Heart left ventricle (tissue), 16 donors: ENCODE results near the gene ANO2. TPM values are rescaled to one million over a fixed set of nuclear protein-coding genes. Genes with fewer than 3 reads are reported as not detected.

Source experiments
- ATAC-seq, 4 donors: fragments of 200-7000 bp; cut with Tn5 transposase; one replicate each; pipeline ENCODE4 v1.9.1; 2020 to 2022; ENCODE audit warnings: moderate library complexity in 4 of 4, mild to moderate bottlenecking in 3 of 4, moderate number of reproducible peaks in 1 of 4
- DNase-seq, 5 donors: peaks; one replicate each; pipeline ENCODE4 v3.0.0-alpha.2; 2020
- H3K27ac ChIP-seq, 12 donors: fragments of 200-600 bp; sonication (generic) in 4 of 12; one replicate each; pipeline versions ENCODE4 v1.5.0 to v1.8.0; 2016 to 2022; ENCODE audit warnings: mild to moderate bottlenecking in 2 of 12
- H3K27me3 ChIP-seq, 9 donors: fragments of 200-600 bp; sonication (generic) in 2 of 9; one replicate each; pipeline versions ENCODE4 v1.5.1 to v1.8.0; 2016 to 2022; ENCODE audit warnings: mild to moderate bottlenecking in 3 of 9
- H3K36me3 ChIP-seq, 9 donors: fragments of 200-600 bp; sonication (generic) in 2 of 9; one replicate each; pipeline versions ENCODE4 v1.5.0 to v1.8.0; 2018 to 2022; ENCODE audit warnings: mild to moderate bottlenecking in 2 of 9
- H3K4me1 ChIP-seq, 12 donors: fragments of 200-600 bp; sonication (generic) in 4 of 12; one replicate each; pipeline versions ENCODE4 v1.5.0 to v1.8.0; 2016 to 2022; ENCODE audit warnings: mild to moderate bottlenecking in 3 of 12
- H3K4me3 ChIP-seq, 12 donors: fragments of 200-600 bp; sonication (generic) in 4 of 12; one replicate each; pipeline versions ENCODE4 v1.5.0 to v1.8.0; 2017 to 2022; ENCODE audit warnings: mild to moderate bottlenecking in 9 of 12, moderate library complexity in 4 of 12
- H3K9me3 ChIP-seq, 12 donors: fragments of 200-600 bp; sonication (generic) in 4 of 12; one replicate each; pipeline versions ENCODE4 v1.5.0 to v1.8.0; 2016 to 2022; ENCODE audit warnings: mild to moderate bottlenecking in 1 of 12
- POLR2A ChIP-seq, 2 donors: fragments of 450-650 bp; IDR thresholded peaks; one replicate each; pipeline ENCODE4 v1.6.1; 2017; ENCODE audit warnings: antibody characterized with exemption in 2 of 2, mild to moderate bottlenecking in 2 of 2, moderate library complexity in 2 of 2
- WGBS, 4 donors: extraction: QIAGEN DNeasy Blood & Tissue Kit in 2 of 4; methylation state at CpG; one replicate each; pipeline versions ENCODE4 v1.1.5 to v1.1.7; 2013 to 2018; 5-methylcytosine and 5-hydroxymethylcytosine counted together
- intact Hi-C, 10 donors: fragments of 100-400 bp; cut with DNase I; formaldehyde crosslinking; loops; one replicate each; pipeline versions ENCODE4 v1.11.1 to v1.14.2; 2022
- polyA plus RNA-seq, 2 donors: library from polyadenylated mRNA; stranded (reverse); fragments of 200-250 nt; gene quantifications; one replicate each; pipeline ENCODE4 v1.2.3, GENCODE V29; 2013
- total RNA-seq, 9 donors: library from RNA; depleted of rRNA in 2 of 9; stranded (reverse); fragments of >200 nt in 2 of 9; fragmentation: NEBNext Ultra II Directional in 3 of 9; extraction: Animal tissue kit (Norgen Biotek cat#: 25700) in 3 of 9; gene quantifications; one replicate each; pipeline versions ENCODE4 v1.1.0 to v1.2.4, GENCODE V29; 2016 to 2023
- TF ChIP-seq, protein P1 (sequence below), 12 donors: fragments of 200-600 bp; sonication (generic) in 4 of 12; IDR thresholded peaks; one replicate each; pipeline versions ENCODE4 v1.5.0 to v1.8.0; 2018 to 2022; ENCODE audit warnings: antibody characterized with exemption in 12 of 12, mild to moderate bottlenecking in 5 of 12
- donor health status: ischemic (EF 13 %, LVEDD 7.1; RV severe dilation, severe dysfunction).
- donor health status: healthy with polysubstance abuse.
- donor health status: DM: no; HTN: yes; CAD: no.
- donor health status: DM: no; HTN: no; CAD: no.
- donor health status: ischemic (EF 25% LVEDD 6.9; RV normal size, moderate dysfunction).
- donor health status: ischemic (EF 25% LVEDD 5.7; RV mildly dilated, moderate dysfunction).
- donor health status: healthy.
- donor health status: DM: yes; HTN: yes; CAD: no.
- donor health status: ischemic (EF 35%, LVEDD 5.7; RV mildly dilated, moderate dysfunction).
- donor health status: nonischemic (EF 11% LVEDD 7.7; RV severe dilation, severe dysfunction).
- donor health status: DM: yes; HTN: yes; CAD: no.
- donor health status: PGD.
- donor health status: ischemic (EF 29% LVEDD 5.4; RV normal size, mild dysfunction).
- donor health status: nonischemic (EF 23%, LVEDD 6.1; RV moderate dilation, normal function).

The ANO2 gene
- total and polyA plus RNA-seq, 11 donors = 3.4 to 19.4 (median 9.4) TPM

DNA sequence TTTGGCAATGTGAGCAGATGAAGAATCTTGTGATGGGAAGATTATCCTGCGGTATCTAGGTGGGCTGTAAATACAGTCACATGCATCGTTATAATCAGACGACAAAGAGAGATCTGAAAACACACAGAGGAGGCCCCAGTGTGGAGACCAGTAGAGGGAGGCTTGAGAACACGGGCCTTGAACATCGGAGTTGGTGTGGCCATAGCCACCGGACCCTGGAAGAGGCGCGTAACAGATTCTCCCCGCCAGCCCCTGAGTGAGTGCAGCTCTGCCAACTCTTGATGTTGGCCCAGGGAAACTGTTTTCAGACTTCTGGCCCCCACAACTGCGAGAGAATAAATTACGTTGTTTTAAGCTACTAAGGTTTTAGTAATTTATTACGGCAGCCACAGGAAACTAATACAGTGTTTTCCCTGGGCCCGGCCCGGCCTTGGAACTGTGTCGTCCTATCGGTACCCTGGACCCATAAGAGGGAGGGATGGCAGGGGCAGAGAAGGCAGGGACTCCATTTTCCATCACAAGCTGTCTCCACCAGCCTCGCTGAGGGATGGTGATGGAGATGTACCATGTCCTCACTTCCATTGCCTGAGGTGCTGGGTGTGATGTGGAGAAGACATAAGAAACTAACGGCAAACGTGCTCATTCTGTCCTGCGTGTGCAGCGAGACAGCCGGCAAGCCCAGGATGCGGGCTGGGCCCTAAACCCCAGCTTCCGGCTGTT lies 421.5 kb downstream of the ANO2 start:
- Histone ChIP-seq H3K36me3 (no peaks in the 10 kb centered on the region), H3K9me3 (no peaks in the 10 kb centered on the region), H3K4me1 (no peaks in the 10 kb centered on the region), H3K27ac (no peak overlapping the region), H3K4me3 (no peak overlapping the region), H3K27me3 (no peaks in the 10 kb centered on the region)
- intact Hi-C loops = no loop called here
- ATAC-seq = no peak
- no peak for DNase-seq
- TF ChIP-seq, protein P1, sequence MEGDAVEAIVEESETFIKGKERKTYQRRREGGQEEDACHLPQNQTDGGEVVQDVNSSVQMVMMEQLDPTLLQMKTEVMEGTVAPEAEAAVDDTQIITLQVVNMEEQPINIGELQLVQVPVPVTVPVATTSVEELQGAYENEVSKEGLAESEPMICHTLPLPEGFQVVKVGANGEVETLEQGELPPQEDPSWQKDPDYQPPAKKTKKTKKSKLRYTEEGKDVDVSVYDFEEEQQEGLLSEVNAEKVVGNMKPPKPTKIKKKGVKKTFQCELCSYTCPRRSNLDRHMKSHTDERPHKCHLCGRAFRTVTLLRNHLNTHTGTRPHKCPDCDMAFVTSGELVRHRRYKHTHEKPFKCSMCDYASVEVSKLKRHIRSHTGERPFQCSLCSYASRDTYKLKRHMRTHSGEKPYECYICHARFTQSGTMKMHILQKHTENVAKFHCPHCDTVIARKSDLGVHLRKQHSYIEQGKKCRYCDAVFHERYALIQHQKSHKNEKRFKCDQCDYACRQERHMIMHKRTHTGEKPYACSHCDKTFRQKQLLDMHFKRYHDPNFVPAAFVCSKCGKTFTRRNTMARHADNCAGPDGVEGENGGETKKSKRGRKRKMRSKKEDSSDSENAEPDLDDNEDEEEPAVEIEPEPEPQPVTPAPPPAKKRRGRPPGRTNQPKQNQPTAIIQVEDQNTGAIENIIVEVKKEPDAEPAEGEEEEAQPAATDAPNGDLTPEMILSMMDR (IDR thresholded peaks at IDR 0.05) = no peak
- TF ChIP-seq POLR2A (IDR thresholded peaks at IDR 0.05) = no peak
- WGBS, 4 donors = 92 to 93% (median 93%) methylated on average over 24 of the region's 24 CpGs

DNA sequence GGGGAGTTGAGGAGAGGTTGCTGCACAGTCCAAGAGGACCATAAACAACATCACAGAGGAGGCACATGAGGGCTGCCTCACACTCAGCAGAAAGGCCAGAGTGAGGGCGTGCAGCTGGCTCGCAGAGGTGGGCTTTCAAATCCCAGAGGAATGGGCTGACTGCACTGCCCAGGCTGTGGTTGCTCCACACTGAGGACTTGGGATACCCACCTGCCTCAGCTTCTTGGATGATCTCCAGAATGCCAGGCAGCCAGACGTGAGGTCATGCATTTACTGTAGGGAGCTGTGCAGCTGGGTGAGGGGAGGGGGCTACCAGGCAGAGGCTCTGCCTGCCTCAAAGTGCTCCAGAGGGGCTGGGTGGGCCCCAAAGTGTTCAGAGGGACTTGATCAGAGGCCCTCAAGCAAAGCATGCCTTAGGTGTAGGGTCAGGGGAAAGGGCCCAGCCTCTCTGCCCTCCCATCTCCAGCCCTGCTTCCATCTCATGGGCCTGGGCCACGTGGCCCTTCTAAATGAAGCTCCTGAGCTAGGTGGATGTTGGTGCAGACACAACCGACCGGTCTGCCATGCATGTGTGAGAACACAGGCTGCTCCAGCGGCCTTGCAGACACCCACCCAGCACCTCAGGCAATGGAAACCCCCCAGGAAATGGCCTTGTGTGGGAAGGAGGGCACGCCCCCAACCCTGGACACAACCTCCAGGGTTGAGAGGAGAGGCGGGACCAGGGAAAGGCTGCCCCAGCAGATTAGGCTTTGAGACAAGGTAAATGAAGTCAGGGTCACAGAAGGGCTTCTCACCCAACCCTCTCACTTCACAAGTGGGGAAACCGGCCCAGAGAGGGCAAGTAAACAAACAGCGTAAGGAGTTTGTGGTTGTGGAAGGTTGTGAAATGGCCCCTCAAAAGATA lies 422.4 kb downstream of the ANO2 start:
- WGBS, 4 donors = 83 to 87% (median 86%) methylated on average over 9 to 11 of the region's 11 CpGs
- ATAC-seq = no peak
- no peaks in the 10 kb centered on the region for H3K27me3 ChIP-seq
- no peaks in the 10 kb centered on the region for H3K36me3 ChIP-seq
- H3K27ac ChIP-seq = no peak overlapping the region
- H3K4me1 ChIP-seq = no peaks in the 10 kb centered on the region
- intact Hi-C loops = no loop called here
- H3K4me3 ChIP-seq = no peak overlapping the region
- no peaks in the 10 kb centered on the region for H3K9me3 ChIP-seq
- DNase-seq = no peak
- TF ChIP-seq, protein P1 (IDR thresholded peaks at IDR 0.05) = no peak
- no peak for TF ChIP-seq POLR2A (IDR thresholded peaks at IDR 0.05)

DNA sequence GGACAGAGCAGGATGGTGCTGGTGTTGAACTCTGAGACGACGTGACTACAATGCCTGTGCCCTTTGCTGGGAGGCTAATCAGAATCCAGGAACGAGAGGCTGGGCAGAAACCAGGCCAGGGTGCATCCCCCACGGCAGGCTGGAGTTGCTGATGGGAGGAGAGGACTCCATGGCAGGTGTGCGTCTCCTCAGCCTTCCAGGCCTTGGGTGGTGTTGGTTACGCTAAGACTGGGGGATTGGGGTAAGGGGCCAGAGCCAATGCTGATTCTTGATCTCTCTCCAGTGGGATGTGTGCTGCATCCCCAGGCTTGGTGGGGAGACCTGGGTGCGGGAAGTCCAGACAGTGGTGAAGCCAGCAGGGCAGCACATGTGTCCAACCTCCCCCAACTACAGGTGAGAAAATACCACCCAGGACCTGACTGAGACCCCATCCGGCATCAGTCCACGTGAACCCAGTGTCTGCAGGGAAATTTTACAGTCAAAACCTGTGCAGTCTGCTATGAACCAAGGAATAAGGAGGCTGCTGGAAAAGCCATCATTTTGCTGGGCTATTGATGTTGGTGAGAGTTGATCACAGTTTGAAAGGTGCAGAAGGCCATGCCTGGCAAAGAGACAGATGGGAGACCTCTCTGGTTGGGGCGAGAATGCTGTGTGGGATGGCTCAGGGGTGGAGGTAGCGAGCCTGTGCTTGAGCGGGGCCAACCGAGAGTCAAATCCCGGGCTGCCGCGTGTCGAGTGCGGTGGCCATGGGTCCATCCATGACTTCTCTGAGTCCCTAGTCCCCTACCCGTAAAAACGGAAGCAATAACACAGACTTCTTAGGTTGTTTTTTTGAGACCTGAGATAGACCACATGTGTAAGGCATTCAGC lies 423.4 kb downstream of the ANO2 start:
- intact Hi-C loops = no loop called here
- no peaks in the 10 kb centered on the region for H3K9me3 ChIP-seq
- no peaks in the 10 kb centered on the region for H3K4me1 ChIP-seq
- ATAC-seq (no peak), DNase-seq (no peak)
- no peaks in the 10 kb centered on the region for H3K36me3 ChIP-seq
- TF ChIP-seq, protein P1 (IDR thresholded peaks at IDR 0.05) = no peak
- no peak for TF ChIP-seq POLR2A (IDR thresholded peaks at IDR 0.05)
- 93 to 95% (median 93%) methylated on average over 18 to 20 of the region's 20 CpGs for WGBS, 4 donors
- no peak overlapping the region for H3K27ac ChIP-seq
- H3K4me3 ChIP-seq = no peak overlapping the region
- H3K27me3 ChIP-seq = no peaks in the 10 kb centered on the region
